SIG-M5 treated with dmso at 0.1 percent for 504 hours (cell line): Measurements from ENCODE around the gene LTBP1.

Source experiments
- DNase-seq: peaks from one replicate; lab custom pipeline; 2025; ENCODE audit not compliant: unreplicated experiment; lab: John Stamatoyannopoulos, UW

Gene LTBP1

GRCh38 chr2:33072614-33073013 lies 125.9 kb downstream of the LTBP1 start:
- no peak for DNase-seq

DNA sequence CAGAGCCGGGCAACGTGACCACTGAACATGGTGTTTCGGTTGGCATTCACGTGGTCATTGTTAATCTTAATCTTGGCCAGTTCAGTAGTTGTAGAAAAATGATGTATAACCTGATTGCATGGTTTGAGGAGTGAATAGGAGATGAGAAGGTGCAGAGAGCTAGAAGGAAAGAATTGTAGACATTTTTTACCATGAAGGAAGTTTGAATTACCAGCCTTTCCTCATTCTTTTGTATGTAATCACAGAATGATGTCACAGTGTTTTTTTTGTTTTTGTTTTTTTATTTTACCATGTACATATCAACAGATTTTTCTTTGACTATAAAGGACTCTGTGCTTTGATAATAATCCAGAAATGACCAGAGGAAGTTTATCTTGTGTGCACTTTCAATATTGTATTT lies 126.3 kb downstream of the LTBP1 start:
- DNase-seq = no peak

- DNase-seq = no peak
Measured at GRCh38 chr2:33074197-33074596, 127.4 kb downstream of the LTBP1 start.

DNA sequence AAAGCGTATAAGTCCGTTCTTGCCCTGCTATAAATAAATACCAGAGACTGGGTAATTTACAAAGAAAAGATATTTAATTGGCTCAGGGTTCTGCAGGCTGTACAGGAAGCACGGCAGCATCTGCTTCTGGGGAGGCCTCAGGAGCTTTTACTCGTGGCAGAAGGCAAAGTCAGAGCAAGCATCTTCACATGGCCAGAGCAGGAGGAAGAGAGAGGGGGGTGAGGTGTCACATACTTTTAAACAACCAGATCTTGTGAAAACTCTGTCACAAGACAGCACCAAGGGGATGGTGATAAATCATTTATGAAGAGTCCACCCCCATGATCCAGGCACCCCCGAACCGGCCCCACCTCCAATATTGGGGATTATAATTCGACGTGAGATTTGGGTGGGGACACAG lies 130.6 kb downstream of the LTBP1 start:
- DNase-seq = no peak

GRCh38 chr2:33077844-33078243 lies 131.1 kb downstream of the LTBP1 start:
- DNase-seq = no peak

GRCh38 chr2:33081691-33082090 lies 134.9 kb downstream of the LTBP1 start:
- DNase-seq = no peak

DNA sequence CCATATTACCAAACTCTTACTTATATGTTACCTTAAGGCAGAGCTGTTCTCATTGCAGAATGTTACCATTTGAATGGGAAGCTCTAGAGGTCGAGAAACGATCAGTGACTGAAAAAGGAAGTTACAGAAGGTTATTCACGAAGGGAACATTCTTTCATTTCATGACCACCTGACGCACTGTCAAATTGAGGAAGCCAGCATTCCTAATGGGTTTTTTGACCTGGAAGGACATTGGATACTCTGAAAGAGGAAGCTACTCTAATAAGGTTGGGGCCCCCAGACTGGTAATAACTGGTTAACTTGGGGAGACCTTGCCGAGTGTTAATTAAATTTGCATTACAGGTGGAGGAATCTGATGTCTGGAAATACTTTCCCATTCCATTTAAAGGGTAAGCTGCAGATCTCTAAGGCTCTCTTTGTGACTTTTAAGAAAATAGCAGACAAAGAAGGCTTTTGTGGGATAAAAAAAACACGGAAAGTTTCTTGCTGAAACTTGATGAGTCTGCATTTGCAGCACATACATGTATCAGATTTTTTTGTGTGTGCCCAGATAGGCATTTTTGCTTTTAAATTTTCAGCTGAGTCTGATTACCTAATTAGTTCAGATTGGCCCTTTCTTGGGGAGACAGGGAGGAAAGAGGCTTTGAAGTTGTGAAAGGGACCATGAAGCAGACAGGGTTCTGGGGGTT lies 137.1 kb downstream of the LTBP1 start:
- DNase-seq = peak; percentile 19

DNA sequence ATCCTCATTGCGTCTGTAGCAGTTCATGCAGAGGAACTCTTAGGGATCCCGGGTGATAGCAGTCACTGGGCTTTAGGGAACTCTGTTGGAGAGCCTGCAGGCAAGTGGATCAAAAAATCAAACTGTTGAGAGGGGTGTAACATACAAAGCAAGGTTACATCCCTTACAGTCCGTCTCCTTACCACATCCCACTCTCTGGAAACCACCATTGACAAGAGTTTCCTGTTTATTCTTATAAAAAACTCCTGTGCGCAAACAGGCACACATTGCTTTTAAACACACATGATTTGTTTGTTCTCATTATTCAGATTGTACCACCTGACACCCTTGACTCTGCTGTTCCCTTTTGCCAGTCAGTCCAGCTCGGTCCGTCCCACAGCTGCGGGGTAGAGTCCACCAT lies 137.7 kb downstream of the LTBP1 start:
- no peak for DNase-seq

- DNase-seq = no peak
Measured at GRCh38 chr2:33085646-33086045, 138.9 kb downstream of the LTBP1 start.

- peak; percentile 30 for DNase-seq
Measured at GRCh38 chr2:33086400-33087015, 139.8 kb downstream of the LTBP1 start.

GRCh38 chr2:33090553-33091134 lies 143.9 kb downstream of the LTBP1 start:
- no peak for DNase-seq

DNA sequence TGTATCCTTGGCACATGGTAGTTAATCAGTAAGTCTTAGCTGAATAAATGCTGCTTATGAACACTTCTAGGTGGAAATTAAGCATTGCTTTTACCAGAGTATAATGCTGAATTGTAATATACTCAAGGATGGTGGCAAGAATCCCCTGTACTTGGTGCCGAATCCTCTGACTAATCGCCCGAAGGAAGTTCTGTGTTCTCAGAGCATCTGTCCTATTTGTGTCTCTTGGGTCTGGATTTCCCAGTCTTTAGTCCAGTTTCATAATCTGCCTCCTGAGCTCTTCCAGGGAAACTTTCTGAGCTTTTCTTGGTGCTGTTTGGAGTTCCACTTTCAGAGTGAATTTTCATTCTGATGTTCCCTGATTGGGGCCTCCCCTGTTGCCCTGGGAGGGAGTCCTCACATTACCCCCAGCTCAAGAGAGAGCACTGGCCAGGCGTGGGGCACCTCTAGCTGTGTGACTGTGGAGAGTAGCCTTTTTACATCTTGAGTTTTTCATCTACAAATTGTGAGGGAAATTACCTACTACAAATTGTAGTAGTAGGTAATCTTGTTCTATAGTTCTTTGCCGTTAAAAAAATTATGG lies 144.9 kb downstream of the LTBP1 start:
- no peak for DNase-seq

DNA sequence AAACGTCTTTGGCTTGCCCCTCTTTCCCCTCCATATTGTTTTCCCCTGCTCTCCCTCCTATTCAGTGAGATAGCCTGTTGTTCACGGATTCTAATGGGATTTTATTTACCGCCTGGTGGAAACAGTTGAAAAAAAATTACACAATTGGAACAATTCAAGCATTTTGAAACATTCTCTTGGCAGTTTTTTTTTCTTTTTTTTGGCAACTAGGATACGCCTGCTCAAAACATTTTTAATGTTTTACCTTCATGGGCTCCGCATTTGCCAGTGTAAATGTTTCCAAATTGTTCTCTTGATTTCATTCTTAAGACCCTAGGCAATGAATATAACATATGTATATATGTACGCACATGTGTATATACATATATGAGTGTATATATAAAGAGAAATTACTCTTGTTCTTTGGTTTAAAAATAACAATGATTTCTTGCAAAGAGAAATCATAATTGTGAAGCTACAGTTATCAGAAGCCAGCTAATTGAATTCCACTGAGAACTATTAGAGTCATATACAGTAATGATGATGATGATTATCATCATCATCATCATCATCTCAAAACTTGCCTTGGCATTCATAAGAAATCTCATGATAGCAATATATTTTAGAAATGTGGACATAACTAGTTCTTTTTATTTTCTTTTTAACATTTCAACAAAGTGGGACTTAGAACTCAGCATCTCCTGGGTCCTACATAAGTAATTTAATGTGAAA lies 146.7 kb downstream of the LTBP1 start:
- DNase-seq = no peak

GRCh38 chr2:33094303-33094702 lies 147.6 kb downstream of the LTBP1 start:
- DNase-seq = no peak

DNA sequence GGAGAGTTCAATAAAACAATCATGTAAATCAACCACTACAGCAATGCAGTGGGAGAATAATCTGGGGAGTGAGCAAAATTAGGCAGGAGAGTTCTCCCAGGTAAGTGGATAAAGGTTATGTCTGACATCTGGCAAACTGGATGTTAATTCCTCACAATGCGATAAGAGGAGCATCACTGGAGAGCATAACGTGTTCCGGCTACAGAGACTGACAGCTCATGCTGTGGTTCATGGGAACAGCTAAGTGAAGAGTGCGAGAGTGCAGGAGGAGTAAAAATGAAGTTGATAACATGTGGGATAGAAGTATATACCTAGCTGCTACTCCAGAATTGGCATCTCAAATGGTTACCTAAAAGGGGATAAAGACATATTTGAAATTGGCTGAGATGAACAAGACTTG lies 153.2 kb downstream of the LTBP1 start:
- no peak for DNase-seq

DNA sequence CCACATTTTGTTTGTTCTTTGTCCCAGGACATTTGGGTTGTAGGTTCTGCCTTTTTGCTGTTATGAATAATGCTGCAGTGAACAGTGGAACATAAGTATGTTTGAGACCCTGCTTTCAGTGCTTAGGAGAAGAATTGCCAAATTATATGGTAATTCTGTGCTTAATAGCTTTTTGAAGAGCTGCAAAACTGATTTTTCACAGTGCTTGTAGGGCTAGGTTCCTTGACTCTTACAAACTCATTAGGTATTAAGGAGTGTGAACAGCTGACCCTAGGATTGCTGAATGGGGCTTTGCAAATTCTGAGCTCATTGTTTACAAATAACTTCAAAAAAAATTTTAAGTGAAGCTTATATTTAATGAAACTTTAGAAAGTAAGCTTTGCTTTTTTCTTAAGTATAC lies 154.2 kb downstream of the LTBP1 start:
- DNase-seq = no peak

GRCh38 chr2:33104052-33104623 lies 157.4 kb downstream of the LTBP1 start:
- DNase-seq = no peak

GRCh38 chr2:33104726-33105125 lies 158.0 kb downstream of the LTBP1 start:
- no peak for DNase-seq

GRCh38 chr2:33106115-33106514 lies 159.4 kb downstream of the LTBP1 start:
- DNase-seq = no peak

- no peak for DNase-seq
Measured at GRCh38 chr2:33107690-33108482, 161.1 kb downstream of the LTBP1 start.
